HG03060 (cell line): ENCODE results near the gene RTN4R.

Experiments used
- ATAC-seq: cut with Tn5 transposase; IDR thresholded peaks from one replicate; pipeline ENCODE4 v1.9.1; 2021; ENCODE audit warnings: low read depth, moderate number of reproducible peaks; ENCODE audit not compliant: unreplicated experiment

The RTN4R gene

DNA sequence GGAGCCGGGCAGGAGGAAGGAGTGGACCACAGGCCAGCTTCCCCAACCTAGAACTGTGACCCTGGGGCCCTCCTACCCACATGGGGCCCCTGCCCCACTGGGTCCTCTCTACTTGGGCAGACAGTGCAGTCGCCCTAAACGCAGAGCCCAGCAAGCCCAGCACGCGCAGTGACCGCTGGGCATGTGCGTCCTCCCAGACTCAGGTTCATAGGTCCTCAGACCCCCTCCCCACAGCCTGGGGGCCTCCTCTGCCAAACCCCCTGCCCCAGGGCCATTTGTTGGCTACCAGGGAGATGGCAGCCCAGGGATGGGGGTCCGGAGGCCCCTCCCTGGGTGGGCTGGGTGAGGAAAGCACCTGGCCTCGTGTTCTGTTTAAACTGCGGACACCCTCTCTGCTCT is 23.9 kb downstream of the RTN4R start:
- no peak for ATAC-seq

DNA sequence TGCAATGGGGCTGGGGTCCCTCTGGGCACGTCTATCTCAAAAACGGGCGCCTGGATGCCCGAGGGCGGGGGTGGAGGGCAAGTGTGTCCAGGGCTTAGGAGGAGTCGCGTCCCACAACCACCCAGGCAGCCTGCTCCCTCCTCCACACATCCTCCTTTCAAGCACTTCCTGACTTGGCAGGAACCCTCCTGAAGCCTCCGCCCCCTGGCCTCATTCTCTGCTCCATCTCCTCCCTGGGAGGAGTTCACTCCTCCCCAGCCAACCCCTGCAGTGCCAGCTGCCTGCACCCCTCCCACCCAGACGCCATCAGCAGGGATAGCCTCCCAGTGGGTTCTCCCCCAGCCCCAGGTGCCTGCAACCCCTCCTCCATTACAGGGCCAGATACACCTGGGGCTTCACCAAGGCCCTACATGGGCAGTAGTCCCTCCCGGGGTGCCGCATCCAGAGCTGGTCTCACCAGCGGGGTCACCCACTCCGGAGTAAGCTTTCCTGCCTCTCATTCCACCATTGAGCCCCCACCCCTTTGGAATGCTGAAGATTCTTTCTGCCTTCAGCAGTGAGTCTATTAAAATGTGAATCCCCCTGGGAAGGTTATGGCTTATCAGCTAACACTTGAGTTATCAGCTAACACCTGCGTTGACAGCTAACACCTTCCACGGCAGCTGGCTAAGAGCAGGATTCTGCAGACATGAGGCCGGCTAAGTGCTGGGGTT is 24.4 kb downstream of the RTN4R start:
- ATAC-seq = no peak

- no peak for ATAC-seq
These were observed 25.0 kb downstream of the RTN4R start for GRCh38 chr22:20243176-20243536.

GRCh38 chr22:20242393-20243175 is 25.5 kb downstream of the RTN4R start:
- ATAC-seq = no peak

DNA sequence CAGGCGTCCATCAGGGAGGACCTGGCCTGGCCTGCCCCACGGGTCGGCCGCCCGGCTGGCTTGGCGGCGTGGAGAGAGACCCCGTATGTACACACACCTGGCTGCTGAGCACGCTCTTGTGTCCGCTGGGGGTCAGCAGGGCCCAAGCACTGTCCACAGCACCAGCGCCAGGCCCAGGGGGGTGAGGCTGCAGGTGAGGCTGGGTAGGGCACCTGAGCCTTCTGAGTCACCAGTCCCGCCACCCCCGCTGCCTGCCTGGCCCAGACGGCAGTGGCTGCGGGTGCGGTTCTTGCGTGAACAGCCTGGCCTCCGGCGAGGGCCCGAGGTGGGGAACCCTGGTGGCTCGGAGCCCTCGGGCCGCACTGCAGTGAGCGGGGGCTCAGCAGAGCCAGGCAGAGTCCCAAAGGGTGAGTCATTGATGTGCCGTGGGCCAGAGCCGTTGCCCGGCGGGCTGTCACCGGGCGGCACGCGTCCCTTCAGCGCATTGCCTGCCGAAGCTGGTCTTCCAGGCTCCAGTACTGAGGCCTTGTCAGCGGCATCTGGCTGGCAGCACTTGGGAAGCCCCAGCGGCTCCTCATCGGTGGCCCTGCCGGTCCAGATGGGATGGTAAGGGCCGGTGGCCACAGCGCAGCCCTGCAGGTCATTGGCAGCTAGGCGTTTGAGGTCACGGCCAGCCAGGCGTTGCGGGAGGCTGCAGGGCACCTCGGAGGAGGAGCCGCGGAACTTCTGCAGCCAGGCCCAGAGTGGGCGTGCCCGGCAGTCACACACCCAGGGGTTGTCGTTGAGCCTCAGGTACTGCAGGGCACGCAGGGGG is 26.3 kb downstream of the RTN4R start:
- ATAC-seq = no peak

DNA sequence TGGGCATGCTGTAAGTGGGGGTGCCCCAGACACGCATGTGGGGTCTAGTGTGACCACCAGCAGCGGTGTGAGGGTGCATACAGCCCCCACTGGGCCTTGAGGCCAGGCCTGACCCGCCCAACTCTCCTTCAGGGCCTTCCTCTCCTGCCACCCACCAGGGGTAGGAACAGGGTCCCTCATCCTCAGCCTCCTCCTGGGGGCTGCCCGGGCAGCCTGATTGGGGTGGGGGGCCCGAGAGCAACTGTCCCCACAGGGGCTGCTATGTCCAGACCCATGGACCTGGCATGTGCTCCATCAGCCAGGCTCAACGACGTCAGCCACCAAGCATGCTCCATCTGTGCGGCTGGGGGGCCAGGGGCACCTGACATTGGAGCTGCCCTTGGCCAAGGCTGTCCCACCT is 27.2 kb downstream of the RTN4R start:
- no peak for ATAC-seq

GRCh38 chr22:20240447-20240764 is 27.7 kb downstream of the RTN4R start:
- ATAC-seq = no peak

GRCh38 chr22:20239676-20240446 is 28.3 kb downstream of the RTN4R start:
- ATAC-seq = no peak

GRCh38 chr22:20238901-20239675 is 29.0 kb downstream of the RTN4R start:
- no peak for ATAC-seq

DNA sequence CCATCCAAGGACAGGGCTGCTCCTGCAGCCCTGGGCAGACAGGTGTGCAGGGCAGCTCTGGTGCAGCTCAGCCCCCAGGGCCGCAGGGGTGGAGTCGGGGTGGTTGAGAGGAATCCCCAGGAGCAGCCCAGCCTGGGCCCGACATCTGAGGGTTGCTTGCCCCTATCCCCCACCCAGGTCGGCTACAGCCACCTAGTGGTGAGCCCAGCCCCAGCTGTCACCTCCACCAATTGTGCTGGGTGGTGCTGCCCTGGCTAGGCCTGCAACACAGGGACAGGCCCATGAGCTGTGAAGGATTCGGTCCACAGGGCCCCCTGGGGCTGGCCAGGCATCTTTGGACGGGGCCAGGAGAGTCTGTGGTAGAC is 29.6 kb downstream of the RTN4R start:
- ATAC-seq = no peak

GRCh38 chr22:20237480-20238440 is 30.4 kb downstream of the RTN4R start:
- no peak for ATAC-seq

DNA sequence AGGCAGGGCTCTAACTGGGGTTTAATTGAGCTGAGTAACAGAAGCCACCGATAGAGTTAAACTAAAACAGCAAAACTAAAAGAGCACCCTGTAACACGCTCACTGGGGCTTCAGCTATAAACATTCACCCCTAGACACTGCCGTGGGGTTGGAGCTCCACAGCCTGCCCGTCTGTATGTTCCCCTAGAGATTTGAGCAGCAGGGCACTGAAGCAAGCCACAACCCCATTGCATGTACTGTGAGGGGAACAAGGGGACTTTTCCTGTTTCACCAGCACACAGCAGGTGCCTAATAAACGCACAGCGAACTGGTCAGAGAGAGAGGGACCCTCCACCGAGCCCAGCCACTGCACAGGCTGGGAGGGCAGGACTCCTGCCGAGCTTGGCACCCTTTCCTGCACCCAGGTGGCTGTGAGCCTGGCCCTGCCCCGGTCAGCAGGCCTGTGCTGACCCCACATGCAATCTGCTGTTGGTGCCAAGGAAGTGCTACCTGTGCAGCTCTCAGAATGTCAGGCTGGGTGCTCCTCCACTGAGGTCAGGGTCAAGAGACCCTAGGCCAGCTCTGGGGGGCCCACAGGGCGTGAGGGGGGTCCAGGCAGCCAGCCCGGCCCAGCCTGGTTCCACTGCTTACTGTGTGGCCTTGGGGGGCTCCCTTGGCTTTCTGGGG is 31.9 kb downstream of the RTN4R start:
- no peak for ATAC-seq

DNA sequence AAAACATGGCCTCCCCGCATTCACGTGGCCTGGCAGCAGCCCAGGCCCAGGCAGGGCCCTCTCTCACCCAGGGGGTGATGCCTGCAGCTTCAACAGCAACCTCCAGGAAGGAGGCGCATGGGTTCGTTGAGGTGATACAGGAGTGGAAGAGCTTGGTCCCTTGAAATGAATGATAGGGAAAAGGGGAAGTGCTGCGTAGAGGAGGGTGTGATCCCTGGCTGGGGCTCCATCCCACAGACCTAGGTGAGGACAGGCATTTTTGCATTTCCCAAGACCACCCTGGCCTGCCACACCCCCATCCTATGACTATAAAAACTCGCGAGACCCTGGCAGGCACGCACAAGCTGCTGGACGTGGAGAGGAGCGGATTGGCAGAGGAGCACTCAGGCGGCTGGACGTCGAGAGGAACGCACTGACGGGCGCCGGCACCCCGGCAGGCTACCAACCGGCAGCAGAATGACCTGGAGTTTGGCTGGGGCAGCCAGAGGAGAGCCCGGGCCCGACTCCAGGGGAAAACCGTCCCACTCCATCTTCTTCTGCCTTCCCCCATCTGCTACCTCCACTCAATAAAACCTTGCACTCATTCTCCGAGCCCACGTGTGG is 32.6 kb downstream of the RTN4R start:
- no peak for ATAC-seq

GRCh38 chr22:20234760-20235388 is 33.2 kb downstream of the RTN4R start:
- no peak for ATAC-seq

DNA sequence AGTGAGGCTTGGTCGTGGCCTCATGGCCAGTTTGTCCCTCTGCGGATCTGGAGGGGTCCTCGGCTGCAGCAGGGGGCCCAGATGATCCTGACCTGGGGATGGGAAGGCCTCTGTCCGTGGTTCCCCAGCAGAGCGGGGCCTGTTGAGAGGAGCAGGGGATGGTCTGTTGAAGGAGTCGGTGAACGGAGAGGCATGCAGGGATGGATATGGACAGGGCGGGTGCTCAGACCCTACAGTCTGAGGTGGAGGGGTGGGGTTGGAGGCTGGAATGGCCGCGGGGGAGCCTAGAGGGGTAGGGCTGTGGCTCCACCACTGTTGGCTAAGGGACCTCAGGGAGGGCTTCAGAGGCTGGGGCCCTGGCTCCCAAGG is 33.8 kb downstream of the RTN4R start:
- ATAC-seq = no peak

DNA sequence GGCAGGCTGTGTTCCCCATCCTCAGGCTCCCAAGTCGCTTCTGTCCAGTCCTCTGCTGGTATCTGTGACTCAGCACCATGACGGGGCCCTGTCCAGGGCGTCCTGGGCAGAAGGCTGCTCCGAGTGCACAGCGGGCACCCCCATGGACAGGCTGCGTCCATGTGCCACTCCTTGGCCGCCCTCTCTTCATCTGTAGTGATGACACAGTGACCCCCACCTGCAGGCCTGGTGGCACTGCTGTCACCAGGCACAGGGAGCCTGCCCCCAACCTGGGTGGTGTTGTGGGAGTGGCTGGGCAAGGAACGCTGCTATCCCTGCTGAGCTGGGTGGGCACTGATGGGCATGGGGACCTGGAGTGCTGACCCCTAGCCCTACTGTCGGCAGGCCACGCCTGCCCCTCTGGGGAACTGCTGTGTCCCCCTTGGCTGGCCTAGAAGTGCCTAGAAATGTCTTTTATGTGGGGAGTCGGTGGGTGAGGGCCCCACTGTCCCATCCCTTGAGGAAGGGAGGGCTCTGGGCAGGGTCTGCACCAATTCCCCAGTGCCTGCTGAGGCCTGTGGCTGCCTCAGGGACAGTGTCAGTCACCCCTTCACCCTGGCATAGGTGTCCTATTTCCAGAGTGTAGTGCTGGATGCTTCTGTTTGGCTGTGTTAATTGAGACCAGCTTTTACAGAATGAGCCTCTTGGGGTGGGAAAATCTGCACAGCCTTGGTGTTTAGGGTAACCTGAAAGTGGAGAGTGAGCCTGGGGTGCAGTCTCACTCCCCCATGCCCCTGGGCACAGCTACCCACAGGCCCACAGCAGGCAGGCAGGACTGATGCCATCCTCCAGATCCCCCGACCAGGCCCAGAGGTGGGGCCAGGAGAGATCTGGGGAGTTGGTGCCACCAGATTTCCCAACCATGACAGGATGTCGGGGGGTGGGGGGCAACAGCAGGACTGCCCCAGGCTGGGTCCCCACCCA is 34.5 kb downstream of the RTN4R start:
- ATAC-seq = no peak

DNA sequence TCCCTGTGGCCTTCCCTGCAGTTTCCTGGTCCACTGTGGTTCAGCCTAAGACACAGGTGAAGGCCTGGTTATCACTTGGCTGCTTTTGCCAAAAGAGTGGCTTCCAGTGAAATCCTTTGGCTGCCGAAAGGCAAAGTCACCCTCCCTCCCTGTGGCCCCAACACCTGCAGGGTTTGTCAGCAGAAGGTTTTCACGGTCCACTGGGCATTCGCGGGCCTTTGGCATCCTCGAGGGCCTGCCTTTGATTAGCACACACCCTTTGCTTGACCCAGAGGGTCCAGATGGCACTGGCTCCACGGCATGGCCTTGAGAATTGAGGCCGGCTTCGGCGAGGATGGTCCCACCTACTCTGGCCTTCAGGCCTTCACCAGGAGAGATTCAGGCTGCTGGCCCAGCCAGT is 35.3 kb downstream of the RTN4R start:
- ATAC-seq = no peak
